ENCODE measurements around the gene IQSEC1.

The IQSEC1 gene

GRCh38 chr3:13111873-13112520 is 38.8 kb upstream of the IQSEC1 start:
- no peak for DNase-seq (ENCODE audit: low read depth in 2 of 2)
- H3K4me3 ChIP-seq (replicated peaks in 1 of 2; ENCODE audit: low read depth in 2 of 2, low read length in 2 of 2): no peak overlapping the region
- no peak for TF ChIP-seq CTCF (IDR thresholded peaks at IDR 0.05; ENCODE audit: low read depth, low read length)

GRCh38 chr3:13111173-13111872 is 38.1 kb upstream of the IQSEC1 start:
- no peak for TF ChIP-seq CTCF (IDR thresholded peaks at IDR 0.05; ENCODE audit: low read depth, low read length)
- H3K4me3 ChIP-seq (replicated peaks in 1 of 2; ENCODE audit: low read depth in 2 of 2, low read length in 2 of 2): no peak overlapping the region
- DNase-seq (ENCODE audit: low read depth in 2 of 2): no peak

GRCh38 chr3:13110678-13111116 is 37.5 kb upstream of the IQSEC1 start:
- DNase-seq (ENCODE audit: low read depth in 2 of 2): no peak
- H3K4me3 ChIP-seq (replicated peaks in 1 of 2; ENCODE audit: low read depth in 2 of 2, low read length in 2 of 2): no peak overlapping the region
- no peak for TF ChIP-seq CTCF (IDR thresholded peaks at IDR 0.05; ENCODE audit: low read depth, low read length)

GRCh38 chr3:13109516-13109915 is 36.3 kb upstream of the IQSEC1 start:
- H3K4me3 ChIP-seq (replicated peaks in 1 of 2; ENCODE audit: low read depth in 2 of 2, low read length in 2 of 2): no peak overlapping the region
- TF ChIP-seq CTCF (IDR thresholded peaks at IDR 0.05; ENCODE audit: low read depth, low read length): no peak
- no peak for DNase-seq (ENCODE audit: low read depth in 2 of 2)

- no peak for TF ChIP-seq CTCF (IDR thresholded peaks at IDR 0.05; ENCODE audit: low read depth, low read length)
- no peak for DNase-seq (ENCODE audit: low read depth in 2 of 2)
Measured at GRCh38 chr3:13108861-13109260, 35.6 kb upstream of the IQSEC1 start.

GRCh38 chr3:13107661-13108060 is 34.4 kb upstream of the IQSEC1 start:
- H3K4me3 ChIP-seq (replicated peaks in 1 of 2; ENCODE audit: low read depth in 2 of 2, low read length in 2 of 2): no peak overlapping the region
- TF ChIP-seq CTCF (IDR thresholded peaks at IDR 0.05; ENCODE audit: low read depth, low read length): no peak
- DNase-seq (ENCODE audit: low read depth in 2 of 2): no peak

More at GRCh38 chr3:13108861-13109260, 35.6 kb upstream of the IQSEC1 start:
- H3K4me3 ChIP-seq (replicated peaks in 1 of 2; ENCODE audit: low read depth in 2 of 2, low read length in 2 of 2): no peak overlapping the region

All from cardiac fibroblast (primary cell).